Fibroblast of the aortic adventitia (primary cell): Measurements from ENCODE around the gene GATA5. TPM values are rescaled to one million over a fixed set of nuclear protein-coding genes. Genes with fewer than 3 reads are reported as not detected.
A peak's percentile ranks its signal among the peaks of the same experiment; 100 is the strongest.

ENCODE experiments used
- DNase-seq: peaks from one replicate; pipeline ENCODE4 v3.0.0-alpha.2; 2010; ENCODE audit warnings: low read depth
- H3K4me3 ChIP-seq: 2 replicates; pipeline ENCODE4 v1.5.1; 2011; ENCODE audit warnings: low read depth, mild to moderate bottlenecking, control low read depth, low read length, moderate library complexity
- CTCF ChIP-seq: IDR thresholded peaks from 2 replicates; pipeline ENCODE4 v1.5.1; 2011; ENCODE audit warnings: mild to moderate bottlenecking, low read length, control low read depth, inconsistent platforms; ENCODE audit not compliant: insufficient read depth
- total RNA-seq: library from RNA; depleted of rRNA; stranded (reverse); fragments of >200 nt; gene quantifications from 2 replicates; pipeline ENCODE4 v1.2.3, GENCODE V29; 2012; ENCODE audit warnings: low replicate concordance

The GATA5 gene
- total RNA-seq, 1 donor: not detected

GRCh38 chr20:62506087-62506486 is 30.3 kb upstream of the GATA5 start:
- no peak for DNase-seq
- TF ChIP-seq CTCF: no peak
- H3K4me3 ChIP-seq: no peak overlapping the region

GRCh38 chr20:62505337-62506045 is 29.7 kb upstream of the GATA5 start:
- DNase-seq: no peak
- TF ChIP-seq CTCF: no peak
- no peak overlapping the region for H3K4me3 ChIP-seq

- H3K4me3 ChIP-seq: no peak overlapping the region
- TF ChIP-seq CTCF: no peak
- no peak for DNase-seq
These were observed 28.5 kb upstream of the GATA5 start for GRCh38 chr20:62504323-62504722.

- TF ChIP-seq CTCF: no peak
- DNase-seq: no peak
- H3K4me3 ChIP-seq: no peak overlapping the region
These were observed 27.8 kb upstream of the GATA5 start for GRCh38 chr20:62503401-62504178.

GRCh38 chr20:62502496-62503095 is 26.8 kb upstream of the GATA5 start:
- DNase-seq: no peak
- no peak overlapping the region for H3K4me3 ChIP-seq
- no peak for TF ChIP-seq CTCF

- DNase-seq: peak; percentile 64
- H3K4me3 ChIP-seq: no peak overlapping the region
- TF ChIP-seq CTCF: no peak
These were observed 26.2 kb upstream of the GATA5 start for GRCh38 chr20:62501801-62502495.
